ENCODE results near the gene EXOC3.
A peak's percentile ranks its signal among the peaks of the same experiment; 100 is the strongest.

The EXOC3 gene

GRCh38 chr5:424301-425110 is 18.5 kb upstream of the EXOC3 start:
- DNase-seq (ENCODE audit: insufficient read length, low spot score), result peak; percentile 93
- peak; percentile 85 for FAIRE-seq

- FAIRE-seq (no peak), DNase-seq (ENCODE audit: insufficient read length, low spot score) (no peak)
Observed at GRCh38 chr5:425714-426113, 17.3 kb upstream of the EXOC3 start.

GRCh38 chr5:426392-426976 is 16.5 kb upstream of the EXOC3 start:
- DNase-seq (ENCODE audit: insufficient read length, low spot score) (no peak), FAIRE-seq (no peak)

- no peak for DNase-seq (ENCODE audit: insufficient read length, low spot score)
- FAIRE-seq, result no peak
Observed at GRCh38 chr5:427415-428087, 15.4 kb upstream of the EXOC3 start.

GRCh38 chr5:428219-428618 is 14.8 kb upstream of the EXOC3 start:
- FAIRE-seq (no peak), DNase-seq (ENCODE audit: insufficient read length, low spot score) (no peak)

- FAIRE-seq (no peak), DNase-seq (ENCODE audit: insufficient read length, low spot score) (no peak)
Observed at GRCh38 chr5:428754-429452, 14.1 kb upstream of the EXOC3 start.

- DNase-seq (ENCODE audit: insufficient read length, low spot score) (no peak), FAIRE-seq (no peak)
Observed at GRCh38 chr5:429453-430188, 13.4 kb upstream of the EXOC3 start.

GRCh38 chr5:430214-430925 is 12.6 kb upstream of the EXOC3 start:
- DNase-seq (ENCODE audit: insufficient read length, low spot score) (no peak), FAIRE-seq (no peak)

- peak; percentile 67 for DNase-seq (ENCODE audit: insufficient read length, low spot score)
- FAIRE-seq, result peak; percentile 60
Observed at GRCh38 chr5:431001-431710, 11.8 kb upstream of the EXOC3 start.

- DNase-seq (ENCODE audit: insufficient read length, low spot score) (no peak), FAIRE-seq (no peak)
Observed at GRCh38 chr5:431711-432050, 11.3 kb upstream of the EXOC3 start.

- FAIRE-seq, result no peak
Observed at GRCh38 chr5:432201-432927, 10.6 kb upstream of the EXOC3 start.

GRCh38 chr5:432928-433791 is 9.8 kb upstream of the EXOC3 start:
- FAIRE-seq (no peak), DNase-seq (ENCODE audit: insufficient read length, low spot score) (no peak)

More at GRCh38 chr5:432201-432927, 10.6 kb upstream of the EXOC3 start:
- no peak for DNase-seq (ENCODE audit: insufficient read length, low spot score)

GRCh38 chr5:433836-434235 is 9.1 kb upstream of the EXOC3 start:
- no peak for FAIRE-seq
- no peak for DNase-seq (ENCODE audit: insufficient read length, low spot score)

- DNase-seq (ENCODE audit: insufficient read length, low spot score) (no peak), FAIRE-seq (no peak)
Observed at GRCh38 chr5:434443-435146, 8.4 kb upstream of the EXOC3 start.

GRCh38 chr5:435156-435790 is 7.7 kb upstream of the EXOC3 start:
- no peak for DNase-seq (ENCODE audit: insufficient read length, low spot score)
- no peak for FAIRE-seq

GRCh38 chr5:435961-436640 is 6.9 kb upstream of the EXOC3 start:
- FAIRE-seq (no peak), DNase-seq (ENCODE audit: insufficient read length, low spot score) (no peak)

Measured in GM19239 (cell line).